GM23338 (cell line): ENCODE data around the gene FBRS. TPM values are rescaled to one million over a fixed set of nuclear protein-coding genes. Genes with fewer than 3 reads are reported as not detected.

Experiments used
- ATAC-seq: fragments of 200-7000 bp; cut with Tn5 transposase; 3 replicates; pipeline ENCODE4 v1.9.1; 2020
- DNase-seq: peaks from one replicate; pipeline ENCODE4 v3.0.0-alpha.2; 2015; ENCODE audit warnings: low spot score
- H2AFZ ChIP-seq: fragments of 200-600 bp; sonication (generic); 2 replicates; pipeline ENCODE4 v1.8.0; 2016; ENCODE audit warnings: antibody characterized with exemption, mild to moderate bottlenecking, moderate library complexity
- H3F3A ChIP-seq: fragments of 200-600 bp; sonication (generic); replicated peaks from 2 replicates; pipeline ENCODE4 v1.8.0; 2017; ENCODE audit warnings: antibody characterized with exemption, mixed run types, low read depth
- H3K27ac ChIP-seq: fragments of 200-600 bp; sonication (generic); 2 replicates; pipeline ENCODE4 v1.6.1; 2016; ENCODE audit warnings: low read depth
- H3K27me3 ChIP-seq: fragments of 200-600 bp; sonication (generic); 2 replicates; pipeline ENCODE4 v1.8.0; 2016; ENCODE audit warnings: mild to moderate bottlenecking, mixed run types, moderate library complexity; ENCODE audit not compliant: insufficient read depth
- H3K36me3 ChIP-seq: fragments of 200-600 bp; sonication (generic); 2 replicates; pipeline ENCODE4 v1.8.0; 2016; ENCODE audit warnings: mild to moderate bottlenecking; ENCODE audit not compliant: insufficient read depth
- H3K4me1 ChIP-seq: fragments of 200-600 bp; sonication (generic); 2 replicates; pipeline ENCODE4 v1.8.0; 2016; ENCODE audit warnings: mild to moderate bottlenecking, moderate library complexity; ENCODE audit not compliant: insufficient read depth
- H3K4me2 ChIP-seq: fragments of 200-600 bp; sonication (generic); 2 replicates; pipeline ENCODE4 v1.7.1; 2017; ENCODE audit warnings: mixed run types
- H3K4me3 ChIP-seq: fragments of 200-600 bp; sonication (generic); 2 replicates; pipeline ENCODE4 v1.6.1; 2016; ENCODE audit warnings: mixed run types
- H3K79me2 ChIP-seq: fragments of 200-600 bp; sonication (generic); replicated peaks from 2 replicates; pipeline ENCODE4 v1.8.0; 2017; ENCODE audit warnings: mild to moderate bottlenecking; ENCODE audit not compliant: insufficient read depth
- H3K9me2 ChIP-seq: fragments of 200-600 bp; sonication (generic); 2 replicates; pipeline ENCODE4 v1.8.0; 2017; ENCODE audit not compliant: insufficient read depth
- H4K20me1 ChIP-seq: fragments of 200-600 bp; sonication (generic); replicated peaks from 2 replicates; pipeline ENCODE4 v1.8.0; 2017; ENCODE audit warnings: mild to moderate bottlenecking; ENCODE audit not compliant: insufficient read depth
- H3K27ac Mint-ChIP-seq: 2 replicates; pipeline ENCODE4 v1.8.0; 2020; ENCODE audit warnings: inconsistent platforms, mild to moderate bottlenecking, moderate library complexity, mixed read lengths
- H3K27me3 Mint-ChIP-seq: 3 replicates; pipeline ENCODE4 v1.8.0; 2022; ENCODE audit warnings: low read depth, mild to moderate bottlenecking, moderate library complexity, mixed read lengths, inconsistent platforms; ENCODE audit not compliant: insufficient read depth, poor library complexity
- H3K36me3 Mint-ChIP-seq: 3 replicates; pipeline ENCODE4 v1.8.0; 2021; ENCODE audit warnings: low read depth, mild to moderate bottlenecking, inconsistent platforms, moderate library complexity, mixed read lengths
- H3K4me1 Mint-ChIP-seq: 3 replicates; pipeline ENCODE4 v1.8.0; 2020; ENCODE audit warnings: mild to moderate bottlenecking, inconsistent platforms, mixed read lengths
- H3K4me3 Mint-ChIP-seq: 3 replicates; pipeline ENCODE4 v1.8.0; 2021; ENCODE audit warnings: moderate library complexity, mild to moderate bottlenecking, inconsistent platforms, mixed read lengths
- H3K9me3 Mint-ChIP-seq: 3 replicates; pipeline ENCODE4 v1.8.0; 2020; ENCODE audit warnings: moderate library complexity, mild to moderate bottlenecking, inconsistent platforms, mixed read lengths
- CREB1 ChIP-seq: fragments of 250-450 bp; sonication (Bioruptor Pico); IDR thresholded peaks from 2 replicates; pipeline ENCODE4 v1.5.0; 2020; ENCODE audit warnings: low read depth, mild to moderate bottlenecking, moderate library complexity
- JUNB ChIP-seq: IDR thresholded peaks from one replicate; pipeline ENCODE4 v1.6.1; 2016; ENCODE audit warnings: antibody characterized with exemption; ENCODE audit not compliant: unreplicated experiment
- POLR2AphosphoS5 ChIP-seq: IDR thresholded peaks from 2 replicates; pipeline ENCODE4 v1.6.1; 2016; ENCODE audit warnings: antibody characterized with exemption, low read depth
- STAT1 ChIP-seq: IDR thresholded peaks from one replicate; pipeline ENCODE4 v1.6.1; 2016; ENCODE audit warnings: antibody characterized with exemption; ENCODE audit not compliant: unreplicated experiment
- ZNF114 ChIP-seq: fragments of 250-450 bp; sonication (Bioruptor Pico); IDR thresholded peaks from 2 replicates; pipeline ENCODE4 v1.5.0; 2020; ENCODE audit warnings: mild to moderate bottlenecking, moderate library complexity
- polyA plus RNA-seq: library from polyadenylated mRNA; unstranded; fragments of >200 nt; fragmentation: Nextera tagmentation; extraction: Ambion mirVana; gene quantifications from 2 replicates; pipeline ENCODE4 v1.2.1, GENCODE V29; 2016
- total RNA-seq: library from RNA; depleted of rRNA; stranded (reverse); fragments of >200 nt; shearing (Covaris generic); gene quantifications from 2 replicates; pipeline ENCODE4 v1.2.3, GENCODE V29; 2014
- TF ChIP-seq, protein P1 (sequence below): IDR thresholded peaks from 2 replicates; pipeline ENCODE4 v1.6.1; 2016; ENCODE audit warnings: antibody characterized with exemption
- TF ChIP-seq, protein P2 (sequence below): fragments of 250-450 bp; sonication (Bioruptor Pico); IDR thresholded peaks from 2 replicates; pipeline ENCODE4 v1.5.0; 2020; ENCODE audit warnings: mild to moderate bottlenecking, moderate library complexity
- TF ChIP-seq, protein P3 (sequence below), 2 experiments: fragments of 200-600 bp in 1 of 2; sonication (generic) in 1 of 2; conservative IDR thresholded peaks; 2 replicates each; pipeline versions ENCODE4 v1.5.1 to v1.6.1; 2016 to 2017; ENCODE audit warnings: antibody characterized with exemption in 2 of 2, low read depth in 2 of 2, mild to moderate bottlenecking in 2 of 2, moderate library complexity in 1 of 2
- TF ChIP-seq, protein P4 (sequence below): IDR thresholded peaks from one replicate; pipeline ENCODE4 v1.6.1; 2018; ENCODE audit warnings: antibody characterized with exemption; ENCODE audit not compliant: unreplicated experiment

The FBRS gene
- total and polyA plus RNA-seq, 2 experiments from 2014 or later, result 2.3 to 7.2 TPM

DNA sequence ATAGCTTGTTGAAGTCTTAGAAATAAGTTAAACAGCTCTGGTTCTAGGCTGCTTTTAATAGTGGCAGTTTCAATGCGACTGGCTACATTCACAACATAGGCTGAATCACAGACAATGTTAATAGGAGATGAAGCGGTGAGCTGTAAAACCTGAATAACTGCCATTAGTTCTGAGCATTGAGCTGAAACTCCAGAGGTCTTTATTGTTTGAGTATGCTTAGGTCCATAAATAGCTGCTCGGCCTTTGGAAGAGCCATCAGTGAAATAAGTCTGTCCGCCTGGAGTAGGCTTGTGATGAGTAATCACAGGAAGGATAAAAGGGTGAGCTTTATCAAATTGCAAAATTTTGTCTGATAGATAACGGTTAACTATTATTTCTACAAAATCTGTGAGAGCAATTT, 38.6 kb upstream of the FBRS start:
- no peaks in the 10 kb centered on the region for H3K36me3 Mint-ChIP-seq

More for the DNA sequence above, 38.6 kb upstream of the FBRS start:
- H3K79me2 ChIP-seq, result no peaks in the 10 kb centered on the region
- H3K27ac ChIP-seq, result no peak overlapping the region
- no peak overlapping the region for H3K4me2 ChIP-seq
- no peaks in the 10 kb centered on the region for H3K36me3 ChIP-seq
- Mint-ChIP-seq H3K4me1 (peaks cover 12% of the 10 kb centered on the region; the same call in 2 of the 3 replicates), H3K9me3 (peaks cover 2% of the 10 kb centered on the region; the same call in 1 of the 3 replicates), H3K27ac (no peak overlapping the region), H3K27me3 (peaks cover 4% of the 10 kb centered on the region), H3K4me3 (no peak overlapping the region)
- DNase-seq, result no peak
- no peak for ATAC-seq
- TF ChIP-seq, protein P1, sequence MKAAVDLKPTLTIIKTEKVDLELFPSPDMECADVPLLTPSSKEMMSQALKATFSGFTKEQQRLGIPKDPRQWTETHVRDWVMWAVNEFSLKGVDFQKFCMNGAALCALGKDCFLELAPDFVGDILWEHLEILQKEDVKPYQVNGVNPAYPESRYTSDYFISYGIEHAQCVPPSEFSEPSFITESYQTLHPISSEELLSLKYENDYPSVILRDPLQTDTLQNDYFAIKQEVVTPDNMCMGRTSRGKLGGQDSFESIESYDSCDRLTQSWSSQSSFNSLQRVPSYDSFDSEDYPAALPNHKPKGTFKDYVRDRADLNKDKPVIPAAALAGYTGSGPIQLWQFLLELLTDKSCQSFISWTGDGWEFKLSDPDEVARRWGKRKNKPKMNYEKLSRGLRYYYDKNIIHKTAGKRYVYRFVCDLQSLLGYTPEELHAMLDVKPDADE, result no peak
- TF ChIP-seq STAT1, result no peak
- no peak for TF ChIP-seq CREB1 (CRISPR knock-in tag)
- TF ChIP-seq, protein P2, sequence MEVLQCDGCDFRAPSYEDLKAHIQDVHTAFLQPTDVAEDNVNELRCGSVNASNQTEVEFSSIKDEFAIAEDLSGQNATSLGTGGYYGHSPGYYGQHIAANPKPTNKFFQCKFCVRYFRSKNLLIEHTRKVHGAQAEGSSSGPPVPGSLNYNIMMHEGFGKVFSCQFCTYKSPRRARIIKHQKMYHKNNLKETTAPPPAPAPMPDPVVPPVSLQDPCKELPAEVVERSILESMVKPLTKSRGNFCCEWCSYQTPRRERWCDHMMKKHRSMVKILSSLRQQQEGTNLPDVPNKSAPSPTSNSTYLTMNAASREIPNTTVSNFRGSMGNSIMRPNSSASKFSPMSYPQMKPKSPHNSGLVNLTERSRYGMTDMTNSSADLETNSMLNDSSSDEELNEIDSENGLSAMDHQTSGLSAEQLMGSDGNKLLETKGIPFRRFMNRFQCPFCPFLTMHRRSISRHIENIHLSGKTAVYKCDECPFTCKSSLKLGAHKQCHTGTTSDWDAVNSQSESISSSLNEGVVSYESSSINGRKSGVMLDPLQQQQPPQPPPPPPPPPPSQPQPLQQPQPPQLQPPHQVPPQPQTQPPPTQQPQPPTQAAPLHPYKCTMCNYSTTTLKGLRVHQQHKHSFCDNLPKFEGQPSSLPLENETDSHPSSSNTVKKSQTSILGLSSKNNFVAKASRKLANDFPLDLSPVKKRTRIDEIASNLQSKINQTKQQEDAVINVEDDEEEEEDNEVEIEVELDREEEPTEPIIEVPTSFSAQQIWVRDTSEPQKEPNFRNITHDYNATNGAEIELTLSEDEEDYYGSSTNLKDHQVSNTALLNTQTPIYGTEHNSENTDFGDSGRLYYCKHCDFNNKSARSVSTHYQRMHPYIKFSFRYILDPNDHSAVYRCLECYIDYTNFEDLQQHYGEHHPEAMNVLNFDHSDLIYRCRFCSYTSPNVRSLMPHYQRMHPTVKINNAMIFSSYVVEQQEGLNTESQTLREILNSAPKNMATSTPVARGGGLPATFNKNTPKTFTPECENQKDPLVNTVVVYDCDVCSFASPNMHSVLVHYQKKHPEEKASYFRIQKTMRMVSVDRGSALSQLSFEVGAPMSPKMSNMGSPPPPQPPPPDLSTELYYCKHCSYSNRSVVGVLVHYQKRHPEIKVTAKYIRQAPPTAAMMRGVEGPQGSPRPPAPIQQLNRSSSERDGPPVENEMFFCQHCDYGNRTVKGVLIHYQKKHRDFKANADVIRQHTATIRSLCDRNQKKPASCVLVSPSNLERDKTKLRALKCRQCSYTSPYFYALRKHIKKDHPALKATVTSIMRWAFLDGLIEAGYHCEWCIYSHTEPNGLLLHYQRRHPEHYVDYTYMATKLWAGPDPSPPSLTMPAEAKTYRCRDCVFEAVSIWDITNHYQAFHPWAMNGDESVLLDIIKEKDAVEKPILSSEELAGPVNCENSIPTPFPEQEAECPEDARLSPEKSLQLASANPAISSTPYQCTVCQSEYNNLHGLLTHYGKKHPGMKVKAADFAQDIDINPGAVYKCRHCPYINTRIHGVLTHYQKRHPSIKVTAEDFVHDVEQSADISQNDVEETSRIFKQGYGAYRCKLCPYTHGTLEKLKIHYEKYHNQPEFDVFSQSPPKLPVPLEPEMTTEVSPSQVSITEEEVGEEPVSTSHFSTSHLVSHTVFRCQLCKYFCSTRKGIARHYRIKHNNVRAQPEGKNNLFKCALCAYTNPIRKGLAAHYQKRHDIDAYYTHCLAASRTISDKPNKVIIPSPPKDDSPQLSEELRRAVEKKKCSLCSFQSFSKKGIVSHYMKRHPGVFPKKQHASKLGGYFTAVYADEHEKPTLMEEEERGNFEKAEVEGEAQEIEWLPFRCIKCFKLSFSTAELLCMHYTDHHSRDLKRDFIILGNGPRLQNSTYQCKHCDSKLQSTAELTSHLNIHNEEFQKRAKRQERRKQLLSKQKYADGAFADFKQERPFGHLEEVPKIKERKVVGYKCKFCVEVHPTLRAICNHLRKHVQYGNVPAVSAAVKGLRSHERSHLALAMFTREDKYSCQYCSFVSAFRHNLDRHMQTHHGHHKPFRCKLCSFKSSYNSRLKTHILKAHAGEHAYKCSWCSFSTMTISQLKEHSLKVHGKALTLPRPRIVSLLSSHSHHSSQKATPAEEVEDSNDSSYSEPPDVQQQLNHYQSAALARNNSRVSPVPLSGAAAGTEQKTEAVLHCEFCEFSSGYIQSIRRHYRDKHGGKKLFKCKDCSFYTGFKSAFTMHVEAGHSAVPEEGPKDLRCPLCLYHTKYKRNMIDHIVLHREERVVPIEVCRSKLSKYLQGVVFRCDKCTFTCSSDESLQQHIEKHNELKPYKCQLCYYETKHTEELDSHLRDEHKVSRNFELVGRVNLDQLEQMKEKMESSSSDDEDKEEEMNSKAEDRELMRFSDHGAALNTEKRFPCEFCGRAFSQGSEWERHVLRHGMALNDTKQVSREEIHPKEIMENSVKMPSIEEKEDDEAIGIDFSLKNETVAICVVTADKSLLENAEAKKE (CRISPR knock-in tag), result no peak
- TF ChIP-seq, protein P3, sequence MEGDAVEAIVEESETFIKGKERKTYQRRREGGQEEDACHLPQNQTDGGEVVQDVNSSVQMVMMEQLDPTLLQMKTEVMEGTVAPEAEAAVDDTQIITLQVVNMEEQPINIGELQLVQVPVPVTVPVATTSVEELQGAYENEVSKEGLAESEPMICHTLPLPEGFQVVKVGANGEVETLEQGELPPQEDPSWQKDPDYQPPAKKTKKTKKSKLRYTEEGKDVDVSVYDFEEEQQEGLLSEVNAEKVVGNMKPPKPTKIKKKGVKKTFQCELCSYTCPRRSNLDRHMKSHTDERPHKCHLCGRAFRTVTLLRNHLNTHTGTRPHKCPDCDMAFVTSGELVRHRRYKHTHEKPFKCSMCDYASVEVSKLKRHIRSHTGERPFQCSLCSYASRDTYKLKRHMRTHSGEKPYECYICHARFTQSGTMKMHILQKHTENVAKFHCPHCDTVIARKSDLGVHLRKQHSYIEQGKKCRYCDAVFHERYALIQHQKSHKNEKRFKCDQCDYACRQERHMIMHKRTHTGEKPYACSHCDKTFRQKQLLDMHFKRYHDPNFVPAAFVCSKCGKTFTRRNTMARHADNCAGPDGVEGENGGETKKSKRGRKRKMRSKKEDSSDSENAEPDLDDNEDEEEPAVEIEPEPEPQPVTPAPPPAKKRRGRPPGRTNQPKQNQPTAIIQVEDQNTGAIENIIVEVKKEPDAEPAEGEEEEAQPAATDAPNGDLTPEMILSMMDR (conservative IDR thresholded peaks at IDR 0.05; ENCODE audit: low read depth in 2 of 2), result no peak
- no peak for TF ChIP-seq JUNB
- no peak for TF ChIP-seq ZNF114
- TF ChIP-seq, protein P4, sequence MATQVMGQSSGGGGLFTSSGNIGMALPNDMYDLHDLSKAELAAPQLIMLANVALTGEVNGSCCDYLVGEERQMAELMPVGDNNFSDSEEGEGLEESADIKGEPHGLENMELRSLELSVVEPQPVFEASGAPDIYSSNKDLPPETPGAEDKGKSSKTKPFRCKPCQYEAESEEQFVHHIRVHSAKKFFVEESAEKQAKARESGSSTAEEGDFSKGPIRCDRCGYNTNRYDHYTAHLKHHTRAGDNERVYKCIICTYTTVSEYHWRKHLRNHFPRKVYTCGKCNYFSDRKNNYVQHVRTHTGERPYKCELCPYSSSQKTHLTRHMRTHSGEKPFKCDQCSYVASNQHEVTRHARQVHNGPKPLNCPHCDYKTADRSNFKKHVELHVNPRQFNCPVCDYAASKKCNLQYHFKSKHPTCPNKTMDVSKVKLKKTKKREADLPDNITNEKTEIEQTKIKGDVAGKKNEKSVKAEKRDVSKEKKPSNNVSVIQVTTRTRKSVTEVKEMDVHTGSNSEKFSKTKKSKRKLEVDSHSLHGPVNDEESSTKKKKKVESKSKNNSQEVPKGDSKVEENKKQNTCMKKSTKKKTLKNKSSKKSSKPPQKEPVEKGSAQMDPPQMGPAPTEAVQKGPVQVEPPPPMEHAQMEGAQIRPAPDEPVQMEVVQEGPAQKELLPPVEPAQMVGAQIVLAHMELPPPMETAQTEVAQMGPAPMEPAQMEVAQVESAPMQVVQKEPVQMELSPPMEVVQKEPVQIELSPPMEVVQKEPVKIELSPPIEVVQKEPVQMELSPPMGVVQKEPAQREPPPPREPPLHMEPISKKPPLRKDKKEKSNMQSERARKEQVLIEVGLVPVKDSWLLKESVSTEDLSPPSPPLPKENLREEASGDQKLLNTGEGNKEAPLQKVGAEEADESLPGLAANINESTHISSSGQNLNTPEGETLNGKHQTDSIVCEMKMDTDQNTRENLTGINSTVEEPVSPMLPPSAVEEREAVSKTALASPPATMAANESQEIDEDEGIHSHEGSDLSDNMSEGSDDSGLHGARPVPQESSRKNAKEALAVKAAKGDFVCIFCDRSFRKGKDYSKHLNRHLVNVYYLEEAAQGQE, result no peak
- TF ChIP-seq POLR2AphosphoS5, result no peak
- no peaks in the 10 kb centered on the region for H3K27me3 ChIP-seq
- H3K4me1 ChIP-seq, result no peaks in the 10 kb centered on the region
- H2AFZ ChIP-seq, result no peak overlapping the region
- no peaks in the 10 kb centered on the region for H3F3A ChIP-seq
- no peaks in the 10 kb centered on the region for H3K9me2 ChIP-seq
- H3K4me3 ChIP-seq, result no peak overlapping the region
- no peaks in the 10 kb centered on the region for H4K20me1 ChIP-seq
